ENCODE data around the gene HGS. TPM values are rescaled to one million over a fixed set of nuclear protein-coding genes. Genes with fewer than 3 reads are reported as not detected.

Gene HGS
- total RNA-seq, 1 experiment from 2014 or later, result 160 TPM

DNA sequence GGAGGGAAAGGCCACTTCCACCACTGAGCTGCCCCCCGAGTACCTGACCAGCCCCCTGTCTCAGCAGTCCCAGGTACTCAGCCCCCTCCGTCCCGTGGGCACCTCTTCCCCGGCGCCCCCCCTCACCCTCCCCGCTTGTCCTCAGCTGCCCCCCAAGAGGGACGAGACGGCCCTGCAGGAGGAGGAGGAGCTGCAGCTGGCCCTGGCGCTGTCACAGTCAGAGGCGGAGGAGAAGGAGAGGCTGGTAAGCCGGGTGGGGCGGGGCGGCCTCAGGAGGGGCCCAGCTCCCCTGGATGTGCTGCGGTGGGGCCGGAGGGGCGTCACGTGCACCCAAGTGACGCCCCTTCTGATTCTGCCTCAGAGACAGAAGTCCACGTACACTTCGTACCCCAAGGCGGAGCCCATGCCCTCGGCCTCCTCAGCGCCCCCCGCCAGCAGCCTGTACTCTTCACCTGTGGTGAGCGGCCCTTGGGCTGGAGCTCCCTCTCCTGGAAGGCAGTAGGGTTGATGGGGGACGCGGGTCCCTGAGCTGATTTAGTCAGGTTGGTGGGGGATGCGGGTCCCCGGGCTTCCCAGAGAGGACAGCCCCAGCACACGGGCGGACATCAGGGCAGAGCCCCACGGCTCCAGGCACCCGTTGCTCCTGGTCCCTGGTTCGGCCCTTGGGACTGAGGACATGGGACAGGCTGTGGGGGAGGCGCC, 9.8 kb downstream of the HGS start:
- CTCF ChIA-PET, result no interaction called here
- intact Hi-C loops (cut with micrococcal nuclease), result no loop called here
- H3K36me3 Mint-ChIP-seq (ENCODE audit: insufficient read depth, unreplicated experiment), result peaks cover 46% of the 10 kb centered on the region
- H3K27me3 Mint-ChIP-seq (ENCODE audit: insufficient read depth, unreplicated experiment), result no peaks in the 10 kb centered on the region
- no peak overlapping the region for H3K27ac Mint-ChIP-seq (ENCODE audit: low read depth, unreplicated experiment)
- H3K9me3 Mint-ChIP-seq (ENCODE audit: unreplicated experiment), result no peaks in the 10 kb centered on the region
- no peaks in the 10 kb centered on the region for H3K4me1 Mint-ChIP-seq (ENCODE audit: insufficient read depth, unreplicated experiment)
- POLR2A ChIA-PET, result interaction anchor here (1.2 kb wide), 1 partner anchor 17 kb away, joined by 4 read pairs; no protein-coding TSS in a partner anchor
- BruUV-seq (replicated peaks), result no TSS peak
- no peak for DNase-seq (ENCODE audit: unreplicated experiment)
- TF ChIP-seq, protein P1, sequence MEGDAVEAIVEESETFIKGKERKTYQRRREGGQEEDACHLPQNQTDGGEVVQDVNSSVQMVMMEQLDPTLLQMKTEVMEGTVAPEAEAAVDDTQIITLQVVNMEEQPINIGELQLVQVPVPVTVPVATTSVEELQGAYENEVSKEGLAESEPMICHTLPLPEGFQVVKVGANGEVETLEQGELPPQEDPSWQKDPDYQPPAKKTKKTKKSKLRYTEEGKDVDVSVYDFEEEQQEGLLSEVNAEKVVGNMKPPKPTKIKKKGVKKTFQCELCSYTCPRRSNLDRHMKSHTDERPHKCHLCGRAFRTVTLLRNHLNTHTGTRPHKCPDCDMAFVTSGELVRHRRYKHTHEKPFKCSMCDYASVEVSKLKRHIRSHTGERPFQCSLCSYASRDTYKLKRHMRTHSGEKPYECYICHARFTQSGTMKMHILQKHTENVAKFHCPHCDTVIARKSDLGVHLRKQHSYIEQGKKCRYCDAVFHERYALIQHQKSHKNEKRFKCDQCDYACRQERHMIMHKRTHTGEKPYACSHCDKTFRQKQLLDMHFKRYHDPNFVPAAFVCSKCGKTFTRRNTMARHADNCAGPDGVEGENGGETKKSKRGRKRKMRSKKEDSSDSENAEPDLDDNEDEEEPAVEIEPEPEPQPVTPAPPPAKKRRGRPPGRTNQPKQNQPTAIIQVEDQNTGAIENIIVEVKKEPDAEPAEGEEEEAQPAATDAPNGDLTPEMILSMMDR (IDR thresholded peaks at IDR 0.05; ENCODE audit: unreplicated experiment), result no peak
- H3K4me3 Mint-ChIP-seq (ENCODE audit: unreplicated experiment), result no peak overlapping the region

DNA sequence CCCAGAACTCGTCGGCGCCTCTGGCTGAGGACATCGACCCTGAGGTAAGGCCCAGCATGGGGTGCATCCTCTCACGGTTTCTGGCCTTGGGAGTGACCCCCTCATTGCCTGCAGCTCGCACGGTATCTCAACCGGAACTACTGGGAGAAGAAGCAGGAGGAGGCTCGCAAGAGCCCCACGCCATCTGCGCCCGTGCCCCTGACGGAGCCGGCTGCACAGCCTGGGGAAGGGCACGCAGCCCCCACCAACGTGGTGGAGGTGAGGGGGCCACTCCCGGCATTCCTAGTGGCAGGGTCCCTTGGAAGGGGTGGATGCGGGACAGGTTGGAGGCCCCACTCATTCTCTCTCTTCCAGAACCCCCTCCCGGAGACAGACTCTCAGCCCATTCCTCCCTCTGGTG, 11.0 kb downstream of the HGS start:
- no peak for DNase-seq (ENCODE audit: unreplicated experiment)
- Mint-ChIP-seq H3K4me1 (ENCODE audit: insufficient read depth, unreplicated experiment) (no peaks in the 10 kb centered on the region), H3K4me3 (ENCODE audit: unreplicated experiment) (no peak overlapping the region), H3K36me3 (ENCODE audit: insufficient read depth, unreplicated experiment) (peaks cover 48% of the 10 kb centered on the region), H3K27ac (ENCODE audit: low read depth, unreplicated experiment) (no peak overlapping the region), H3K9me3 (ENCODE audit: unreplicated experiment) (no peaks in the 10 kb centered on the region), H3K27me3 (ENCODE audit: insufficient read depth, unreplicated experiment) (no peaks in the 10 kb centered on the region)
- CTCF ChIA-PET, result interaction anchor here (0.5 to 0.6 kb wide), 2 partner anchors 8 to 97 kb away, joined by 3 read pairs; no protein-coding TSS in a partner anchor
- BruUV-seq (replicated peaks), result no TSS peak
- TF ChIP-seq, protein P1 (IDR thresholded peaks at IDR 0.05; ENCODE audit: unreplicated experiment), result no peak
- POLR2A ChIA-PET, result interaction anchor here (0.6 to 3.3 kb wide), 2 partner anchors 10 to 30 kb away, joined by 3 to 19 read pairs; partner anchors contain the start of genes ARL16 and HGS
- intact Hi-C loops (cut with micrococcal nuclease), result no loop called here

DNA sequence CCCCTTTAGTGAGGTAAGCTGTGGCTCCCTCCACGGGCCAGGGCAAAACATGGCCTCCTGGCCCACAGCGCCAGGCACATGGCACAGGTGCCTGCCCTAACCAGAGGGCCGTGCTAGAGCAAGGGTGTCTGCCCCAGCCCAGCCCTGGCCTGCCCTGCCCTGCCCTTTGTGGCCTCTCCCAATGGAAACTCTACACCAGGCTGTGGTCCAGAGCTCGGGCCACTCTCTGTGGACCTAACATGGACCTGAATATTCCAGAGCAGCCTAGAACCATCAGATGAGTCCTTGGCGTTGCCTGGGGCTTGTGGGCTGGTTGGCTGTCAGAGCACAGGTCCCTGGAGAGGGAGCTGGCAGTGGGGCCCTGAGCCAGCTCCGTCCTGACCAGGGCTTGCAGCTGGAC, 11.4 kb downstream of the HGS start:
- ChIA-PET POLR2A (interaction anchor here (0.6 to 3.3 kb wide), 3 partner anchors 11 to 29 kb away, joined by 3 to 19 read pairs (median 5); partner anchors contain the start of genes ARL16, CCDC137, HGS and OXLD1), CTCF (interaction anchor here (0.5 to 0.6 kb wide), 2 partner anchors 7 to 98 kb away, joined by 3 read pairs; no protein-coding TSS in a partner anchor)
- no TSS peak for BruUV-seq (replicated peaks)
- Mint-ChIP-seq H3K36me3 (ENCODE audit: insufficient read depth, unreplicated experiment) (peaks cover 52% of the 10 kb centered on the region), H3K9me3 (ENCODE audit: unreplicated experiment) (no peaks in the 10 kb centered on the region), H3K27me3 (ENCODE audit: insufficient read depth, unreplicated experiment) (no peaks in the 10 kb centered on the region), H3K4me1 (ENCODE audit: insufficient read depth, unreplicated experiment) (no peaks in the 10 kb centered on the region), H3K27ac (ENCODE audit: low read depth, unreplicated experiment) (no peak overlapping the region), H3K4me3 (ENCODE audit: unreplicated experiment) (no peak overlapping the region)
- TF ChIP-seq, protein P1 (IDR thresholded peaks at IDR 0.05; ENCODE audit: unreplicated experiment), result no peak
- DNase-seq (ENCODE audit: unreplicated experiment), result no peak
- intact Hi-C loops (cut with micrococcal nuclease), result no loop called here

DNA sequence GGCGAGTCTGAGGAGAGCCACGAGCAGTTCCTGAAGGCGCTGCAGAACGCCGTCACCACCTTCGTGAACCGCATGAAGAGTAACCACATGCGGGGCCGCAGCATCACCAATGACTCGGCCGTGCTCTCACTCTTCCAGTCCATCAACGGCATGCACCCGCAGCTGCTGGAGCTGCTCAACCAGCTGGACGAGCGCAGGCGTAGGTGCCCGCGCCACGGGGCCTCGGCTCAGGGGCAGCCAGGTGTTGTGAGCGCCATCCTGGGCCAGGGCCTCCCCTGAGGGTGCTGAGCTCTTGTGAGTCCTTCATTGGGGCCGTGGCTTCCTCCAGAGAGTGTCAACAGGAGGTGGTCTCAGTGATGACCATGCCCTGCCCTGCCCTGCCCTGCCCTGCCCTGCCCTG, 12.0 kb downstream of the HGS start:
- no peaks in the 10 kb centered on the region for H3K27me3 Mint-ChIP-seq (ENCODE audit: insufficient read depth, unreplicated experiment)
- no peak overlapping the region for H3K4me3 Mint-ChIP-seq (ENCODE audit: unreplicated experiment)
- no peak for DNase-seq (ENCODE audit: unreplicated experiment)
- H3K4me1 Mint-ChIP-seq (ENCODE audit: insufficient read depth, unreplicated experiment), result peaks cover 3% of the 10 kb centered on the region
- peaks cover 58% of the 10 kb centered on the region for H3K36me3 Mint-ChIP-seq (ENCODE audit: insufficient read depth, unreplicated experiment)
- H3K27ac Mint-ChIP-seq (ENCODE audit: low read depth, unreplicated experiment), result no peak overlapping the region
- H3K9me3 Mint-ChIP-seq (ENCODE audit: unreplicated experiment), result no peaks in the 10 kb centered on the region
- intact Hi-C loops (cut with micrococcal nuclease), result no loop called here
- TF ChIP-seq, protein P1 (IDR thresholded peaks at IDR 0.05; ENCODE audit: unreplicated experiment), result no peak
- no TSS peak for BruUV-seq (replicated peaks)
- ChIA-PET POLR2A (interaction anchor here (0.6 to 3.3 kb wide), 3 partner anchors 11 to 85 kb away, joined by 3 to 19 read pairs (median 5); partner anchors contain the start of genes ARL16, CCDC137, HGS and OXLD1), CTCF (no interaction called here)

Data from MCF 10A (cell line).